ENCODE results near the gene PER3. TPM values are rescaled to one million over a fixed set of nuclear protein-coding genes. Genes with fewer than 3 reads are reported as not detected.
A peak's percentile ranks its signal among the peaks of the same experiment; 100 is the strongest.

PER3 gene
- total RNA-seq, 1 experiment from 2014 or later: 3.8 TPM

DNA sequence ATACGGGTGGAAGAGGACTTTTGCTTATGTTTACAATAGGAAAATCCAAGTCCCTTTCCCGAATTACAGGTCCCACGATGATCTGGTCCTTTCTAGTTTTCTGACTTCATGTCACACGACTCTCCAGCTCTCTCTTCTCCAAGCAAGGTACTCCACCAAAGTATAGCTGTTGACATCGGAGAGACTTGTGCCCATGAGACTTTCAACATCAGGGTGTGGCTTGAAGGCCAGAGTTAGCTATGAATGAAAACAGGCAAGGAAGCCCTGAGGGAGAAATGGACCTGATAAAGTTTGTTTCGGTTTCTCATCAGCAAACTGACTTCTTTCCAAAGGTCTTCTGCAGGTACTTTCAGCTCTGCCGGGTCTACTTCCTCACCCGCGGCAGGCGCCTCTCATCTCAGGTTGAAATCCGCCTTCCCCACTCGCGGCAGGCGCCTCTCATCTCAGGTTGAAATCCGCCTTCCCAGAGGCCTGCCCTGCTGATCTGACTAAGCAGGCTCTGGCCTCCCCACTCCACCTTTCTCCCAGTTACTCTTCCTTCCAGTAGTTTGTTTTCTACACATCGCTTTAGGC, 2.1 kb upstream of the PER3 start:
- CTCF ChIA-PET: interaction anchor here (0.7 kb wide), 1 partner anchor 1624 kb away, joined by 3 read pairs; no protein-coding TSS in a partner anchor
- peaks cover 26% of the 10 kb centered on the region for H3K36me3 Mint-ChIP-seq (ENCODE audit: insufficient read depth, unreplicated experiment)

DNA sequence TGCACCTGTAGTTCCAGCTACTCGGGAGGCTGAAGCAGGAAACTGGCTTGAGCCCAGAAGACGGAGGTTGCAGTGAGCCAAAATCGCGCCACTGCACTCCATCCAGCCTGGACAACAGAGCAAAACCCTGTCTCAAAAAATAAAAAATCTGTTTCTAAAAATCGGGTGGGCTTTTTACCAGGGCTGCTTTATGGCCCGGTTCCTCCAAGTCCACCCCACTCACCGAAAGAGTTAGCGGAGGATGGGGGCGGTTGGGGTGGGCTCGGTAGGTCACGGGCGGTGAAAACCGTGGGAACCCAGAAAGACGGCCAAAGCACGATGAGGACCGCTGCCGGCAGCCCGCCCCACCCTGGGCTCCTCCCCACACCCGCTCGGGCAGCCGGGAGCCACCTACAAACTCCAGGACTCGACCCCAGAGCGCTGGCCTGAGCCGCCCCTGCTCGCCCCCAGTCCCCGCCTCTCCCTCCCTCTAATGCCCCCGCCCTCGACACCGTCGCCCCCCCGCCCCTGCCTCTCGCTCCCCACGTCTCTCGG, 846 bp upstream of the PER3 start:
- peak; percentile 52 for DNase-seq
- CTCF ChIA-PET: interaction anchor here (1.0 kb wide), 1 partner anchor 105 kb away, joined by 3 read pairs; no protein-coding TSS in a partner anchor
- peaks cover 14% of the 10 kb centered on the region for H3K4me1 Mint-ChIP-seq (ENCODE audit: low read depth, unreplicated experiment)
- no peak overlapping the region for H3K27ac Mint-ChIP-seq (ENCODE audit: unreplicated experiment)
- no peaks in the 10 kb centered on the region for H3K27me3 Mint-ChIP-seq (ENCODE audit: unreplicated experiment)
- peaks cover 21% of the 10 kb centered on the region for H3K36me3 Mint-ChIP-seq (ENCODE audit: insufficient read depth, unreplicated experiment)
- intact Hi-C loops (cut with micrococcal nuclease; ENCODE audit: unreplicated experiment): no loop called here
- H3K9me3 Mint-ChIP-seq (ENCODE audit: low read depth, unreplicated experiment): no peaks in the 10 kb centered on the region
- TF ChIP-seq CTCF (IDR thresholded peaks at IDR 0.05; ENCODE audit: unreplicated experiment): no peak
- H3K4me3 Mint-ChIP-seq (ENCODE audit: low read depth, unreplicated experiment): peak overlapping the region; percentile 62
- no TSS peak for BruUV-seq (replicated peaks)

More for the DNA sequence above, 2.1 kb upstream of the PER3 start:
- no peak overlapping the region for H3K27ac Mint-ChIP-seq (ENCODE audit: unreplicated experiment)
- no peak for TF ChIP-seq CTCF (IDR thresholded peaks at IDR 0.05; ENCODE audit: unreplicated experiment)
- H3K9me3 Mint-ChIP-seq (ENCODE audit: low read depth, unreplicated experiment): no peaks in the 10 kb centered on the region
- H3K4me3 Mint-ChIP-seq (ENCODE audit: low read depth, unreplicated experiment): peak overlapping the region; percentile 62
- no TSS peak for BruUV-seq (replicated peaks)
- intact Hi-C loops (cut with micrococcal nuclease; ENCODE audit: unreplicated experiment): no loop called here
- no peak for DNase-seq
- peaks cover 14% of the 10 kb centered on the region for H3K4me1 Mint-ChIP-seq (ENCODE audit: low read depth, unreplicated experiment)
- H3K27me3 Mint-ChIP-seq (ENCODE audit: unreplicated experiment): no peaks in the 10 kb centered on the region

DNA sequence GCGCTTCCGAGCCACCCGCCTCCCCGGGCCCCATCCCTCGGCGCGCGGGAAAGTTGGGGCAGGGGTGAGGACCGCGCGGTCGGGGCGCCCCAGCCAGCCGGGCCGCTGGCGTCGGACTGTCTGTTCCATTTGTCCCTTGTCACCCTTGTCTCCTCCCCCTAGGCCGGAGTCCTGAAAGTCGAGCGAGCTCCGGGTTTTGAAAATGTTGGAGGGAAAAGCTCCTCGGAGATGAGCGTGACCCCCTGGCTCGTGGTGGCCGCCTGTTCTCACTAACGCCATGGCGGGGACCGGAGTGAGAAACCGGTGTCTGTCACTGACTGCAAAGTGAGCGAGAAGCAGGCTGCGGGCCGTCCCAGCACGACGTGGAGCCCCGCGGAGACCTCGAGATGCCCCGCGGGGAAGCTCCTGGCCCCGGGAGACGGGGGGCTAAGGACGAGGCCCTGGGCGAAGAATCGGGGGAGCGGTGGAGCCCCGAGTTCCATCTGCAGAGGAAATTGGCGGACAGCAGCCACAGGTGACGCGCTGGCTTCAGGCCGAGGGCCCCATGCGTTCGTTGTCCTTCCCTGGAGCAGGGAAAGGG, 491 bp downstream of the PER3 start:
- peaks cover 2% of the 10 kb centered on the region for H3K9me3 Mint-ChIP-seq (ENCODE audit: low read depth, unreplicated experiment)
- H3K4me1 Mint-ChIP-seq (ENCODE audit: low read depth, unreplicated experiment): peaks cover 14% of the 10 kb centered on the region
- H3K4me3 Mint-ChIP-seq (ENCODE audit: low read depth, unreplicated experiment): no peak overlapping the region
- no peaks in the 10 kb centered on the region for H3K27me3 Mint-ChIP-seq (ENCODE audit: unreplicated experiment)
- no peak for DNase-seq
- no peak for TF ChIP-seq CTCF (IDR thresholded peaks at IDR 0.05; ENCODE audit: unreplicated experiment)
- no TSS peak for BruUV-seq (replicated peaks)
- no peak overlapping the region for H3K27ac Mint-ChIP-seq (ENCODE audit: unreplicated experiment)
- CTCF ChIA-PET: no interaction called here
- intact Hi-C loops (cut with micrococcal nuclease; ENCODE audit: unreplicated experiment): no loop called here
- H3K36me3 Mint-ChIP-seq (ENCODE audit: insufficient read depth, unreplicated experiment): peaks cover 21% of the 10 kb centered on the region

- no peak overlapping the region for H3K27ac Mint-ChIP-seq (ENCODE audit: unreplicated experiment)
- no peak for DNase-seq
Observed at GRCh38 chr1:7785108-7785507, 1.0 kb downstream of the PER3 start.

More at GRCh38 chr1:7785108-7785507, 1.0 kb downstream of the PER3 start:
- CTCF ChIA-PET: no interaction called here
- peaks cover 2% of the 10 kb centered on the region for H3K9me3 Mint-ChIP-seq (ENCODE audit: low read depth, unreplicated experiment)
- TSS peak; percentile 17 for BruUV-seq (replicated peaks)
- no peak overlapping the region for H3K4me3 Mint-ChIP-seq (ENCODE audit: low read depth, unreplicated experiment)
- no peak for TF ChIP-seq CTCF (IDR thresholded peaks at IDR 0.05; ENCODE audit: unreplicated experiment)
- H3K4me1 Mint-ChIP-seq (ENCODE audit: low read depth, unreplicated experiment): peaks cover 14% of the 10 kb centered on the region
- H3K27me3 Mint-ChIP-seq (ENCODE audit: unreplicated experiment): no peaks in the 10 kb centered on the region
- peaks cover 21% of the 10 kb centered on the region for H3K36me3 Mint-ChIP-seq (ENCODE audit: insufficient read depth, unreplicated experiment)
- intact Hi-C loops (cut with micrococcal nuclease; ENCODE audit: unreplicated experiment): no loop called here

Data from Calu3 (cell line).